Endothelial cell of umbilical vein (primary cell): ENCODE measurements around the gene TNFAIP8.
"Not testable (repeated sequence)": the region's sequence is repeated elsewhere in the genome, so short reads cannot be mapped to it uniquely, and the experiment has no call there.

Experiments used
- CTCF ChIP-seq, 2 donors: IDR thresholded peaks; 1 replicate in 1 of 2; 2 replicates in 1 of 2; pipeline ENCODE4 v1.5.1; 2011; ENCODE audit warnings: low read length in 2 of 2, mild to moderate bottlenecking in 2 of 2, moderate library complexity in 2 of 2, control low read depth in 1 of 2, inconsistent platforms in 1 of 2, low read depth in 1 of 2; ENCODE audit not compliant: insufficient read depth in 1 of 2; ENCODE audit errors: extremely low read depth in 1 of 2
- MAX ChIP-seq: IDR thresholded peaks from 2 replicates; pipeline ENCODE4 v1.6.1; 2011; ENCODE audit not compliant: insufficient read depth, insufficient read length
- MYC ChIP-seq: IDR thresholded peaks from one replicate; pipeline ENCODE4 v1.6.1; 2011; ENCODE audit warnings: mild to moderate bottlenecking, low read depth, low read length
- POLR2A ChIP-seq: IDR thresholded peaks from 2 replicates; pipeline ENCODE4 v1.6.1; 2012; ENCODE audit warnings: low read depth, mild to moderate bottlenecking, control low read depth, low read length
- POLR2AphosphoS5 ChIP-seq: IDR thresholded peaks from 2 replicates; pipeline ENCODE4 v1.6.1; 2012; ENCODE audit warnings: low read depth, mild to moderate bottlenecking, control low read depth, low read length, moderate library complexity; ENCODE audit not compliant: insufficient read depth

DNA sequence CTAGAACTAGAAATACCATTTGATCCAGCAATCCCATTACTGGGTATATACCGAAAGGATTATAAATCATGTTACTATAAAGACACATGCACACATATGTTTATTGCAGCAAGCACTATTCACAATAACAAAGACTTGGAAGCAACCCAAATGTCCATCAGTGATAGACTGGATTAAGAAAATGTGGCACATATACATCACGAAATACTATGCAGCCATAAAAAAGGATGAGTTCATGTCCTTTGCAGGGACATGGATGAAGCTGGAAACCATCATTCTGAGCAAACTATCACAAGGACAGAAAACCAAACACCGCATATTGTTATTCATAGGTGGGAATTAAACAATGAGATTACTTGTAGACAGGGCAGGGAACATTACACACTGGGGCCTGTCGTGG, 88.8 kb downstream of the TNFAIP8 start:
- TF ChIP-seq POLR2A; MAX; CTCF (IDR thresholded peaks at IDR 0.05; ENCODE audit: extremely low read depth in 1 of 2, insufficient read depth in 1 of 2, low read depth in 1 of 2, low read length in 2 of 2); POLR2AphosphoS5; MYC: not testable (repeated sequence)
